Activated naive CD4-positive, alpha-beta T cell treated with anti-CD3 and anti-CD28 coated beads, Interleukin-2, amount 50 U/mL, for 72 hours (primary cell): ENCODE results near the gene MCAM. TPM values are rescaled to one million over a fixed set of nuclear protein-coding genes. Genes with fewer than 3 reads are reported as not detected.

Source experiments
- ATAC-seq, 2 donors: fragments of 150-1000 bp; cut with Tn5 transposase; 2 replicates each; pipeline ENCODE4 v1.10.0; 2021; ENCODE audit warnings: mild to moderate bottlenecking in 2 of 2, moderate library complexity in 2 of 2
- DNase-seq, 2 donors: peaks; one replicate each; pipeline ENCODE4 v3.0.0; 2021 to 2022; ENCODE audit warnings: low spot score in 2 of 2
- H3K27ac Mint-ChIP-seq, 2 donors: one replicate each; pipeline ENCODE4 v1.8.0; 2022; ENCODE audit warnings: mild to moderate bottlenecking in 2 of 2, mixed read lengths in 2 of 2
- H3K36me3 Mint-ChIP-seq, 2 donors: one replicate each; pipeline ENCODE4 v1.8.0; 2022; ENCODE audit warnings: mixed read lengths in 2 of 2
- H3K9me3 Mint-ChIP-seq, 2 donors: one replicate each; pipeline ENCODE4 v1.8.0; 2022; ENCODE audit warnings: mixed read lengths in 2 of 2
- total RNA-seq, 2 donors: library from RNA; stranded (reverse); gene quantifications; one replicate each; pipeline ENCODE4 v1.2.3, GENCODE V29; 2022

MCAM gene
- total RNA-seq, 2 donors from 2014 or later, result 3.5 to 15.7 TPM

DNA sequence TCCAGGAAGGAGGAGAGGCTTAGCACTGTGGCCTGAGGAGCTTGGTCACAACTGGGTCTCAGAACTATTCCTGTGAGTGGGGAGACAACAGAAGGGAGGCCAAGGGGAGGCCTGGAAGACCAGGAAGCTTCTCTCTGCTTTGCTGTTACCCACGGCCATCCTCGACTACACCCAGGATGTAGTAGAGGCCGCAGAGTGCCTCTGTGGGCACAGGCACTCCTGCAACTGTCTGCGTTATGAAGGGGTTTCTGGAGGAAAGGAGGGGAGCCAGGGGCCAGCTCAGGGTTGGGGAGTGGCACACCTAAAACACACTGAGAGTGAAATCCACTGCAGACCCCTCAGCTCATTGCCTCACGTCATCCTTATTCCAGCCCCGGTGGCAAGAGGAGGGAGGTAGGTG lies 33.4 kb upstream of the MCAM start:
- DNase-seq (no peak), ATAC-seq (no peak)
- Mint-ChIP-seq H3K36me3 (no peaks in the 10 kb centered on the region), H3K9me3 (no peaks in the 10 kb centered on the region), H3K27ac (no peak overlapping the region)

- no peak for DNase-seq
- Mint-ChIP-seq H3K9me3 (no peaks in the 10 kb centered on the region), H3K27ac (no peak overlapping the region)
These were observed 31.1 kb upstream of the MCAM start for GRCh38 chr11:119347940-119348605.

DNA sequence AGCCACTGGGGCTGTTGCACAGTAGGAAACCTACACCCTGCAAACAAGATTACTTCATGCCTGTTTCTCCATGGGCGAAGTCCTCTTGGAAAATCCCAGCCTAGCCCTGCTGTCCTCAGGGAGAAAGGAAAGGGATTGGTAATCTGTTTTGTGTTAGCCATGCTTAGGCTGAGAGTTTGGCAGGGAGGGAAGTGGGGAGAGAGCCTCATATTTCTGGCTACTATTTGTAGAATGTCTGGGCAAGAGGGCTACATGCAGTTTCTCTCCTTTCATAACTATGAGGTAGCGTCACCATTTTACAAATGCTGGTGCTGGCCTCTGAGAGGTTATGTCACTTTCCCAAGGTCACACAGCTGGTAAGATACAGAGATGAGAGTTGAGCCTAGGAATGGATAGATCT lies 30.3 kb upstream of the MCAM start:
- Mint-ChIP-seq H3K9me3 (no peaks in the 10 kb centered on the region), H3K36me3 (no peaks in the 10 kb centered on the region), H3K27ac (peak overlapping the region in 1 of 2 donors; percentile 29)
- DNase-seq, result no peak
- ATAC-seq, result no peak

More at GRCh38 chr11:119347940-119348605, 31.1 kb upstream of the MCAM start:
- no peaks in the 10 kb centered on the region for H3K36me3 Mint-ChIP-seq
- no peak for ATAC-seq

GRCh38 chr11:119346605-119347004 lies 29.7 kb upstream of the MCAM start, which contains the start of gene MFRP:
MFRP (minus strand) TSS chr11:119346705; CDS start chr11:119346513, 192 bp downstream.
- no peaks in the 10 kb centered on the region for H3K36me3 Mint-ChIP-seq
- ATAC-seq (no peak), DNase-seq (no peak)
- H3K9me3 Mint-ChIP-seq, result no peaks in the 10 kb centered on the region
- H3K27ac Mint-ChIP-seq, result peak within 1 kb of the TSS in 1 of 2 donors; percentile 29

DNA sequence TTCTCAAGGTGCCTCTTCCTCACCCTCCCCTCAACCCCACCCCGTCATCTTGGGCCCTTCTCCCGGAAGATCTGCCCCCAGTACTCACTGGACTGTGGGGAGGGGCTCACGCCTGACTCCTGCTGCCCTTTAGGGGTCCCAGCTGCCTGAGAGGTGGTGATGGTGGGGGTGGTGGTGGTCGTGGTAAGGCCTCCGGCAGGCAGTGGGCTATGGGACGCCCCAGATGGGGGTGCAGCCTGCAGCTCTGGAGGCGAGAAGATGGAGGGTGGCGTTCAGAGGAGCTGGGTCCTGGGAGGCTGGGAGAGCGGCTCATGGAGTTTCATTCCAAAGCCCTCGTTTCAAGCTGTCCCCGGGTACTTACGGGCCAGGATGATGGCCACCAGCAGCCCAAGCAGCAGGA lies 28.8 kb upstream of the MCAM start:
- H3K27ac Mint-ChIP-seq, result no peak overlapping the region
- no peaks in the 10 kb centered on the region for H3K9me3 Mint-ChIP-seq
- ATAC-seq, result no peak
- no peaks in the 10 kb centered on the region for H3K36me3 Mint-ChIP-seq
- no peak for DNase-seq

GRCh38 chr11:119344291-119345010 lies 27.5 kb upstream of the MCAM start:
- no peaks in the 10 kb centered on the region for H3K9me3 Mint-ChIP-seq
- ATAC-seq (no peak), DNase-seq (no peak)
- peaks cover 0 to under 1% of the 10 kb centered on the region in 2 donors for H3K36me3 Mint-ChIP-seq
- no peak overlapping the region for H3K27ac Mint-ChIP-seq

- no peak overlapping the region for H3K27ac Mint-ChIP-seq
- DNase-seq (no peak), ATAC-seq (no peak)
- H3K9me3 Mint-ChIP-seq, result no peaks in the 10 kb centered on the region
- peaks cover 0 to 5% of the 10 kb centered on the region in 2 donors for H3K36me3 Mint-ChIP-seq
These were observed 26.8 kb upstream of the MCAM start for GRCh38 chr11:119343726-119344125.

- Mint-ChIP-seq H3K9me3 (no peaks in the 10 kb centered on the region), H3K27ac (no peak overlapping the region), H3K36me3 (peaks cover 0 to 5% of the 10 kb centered on the region in 2 donors)
- ATAC-seq (no peak), DNase-seq (no peak)
These were observed 25.6 kb upstream of the MCAM start for GRCh38 chr11:119342362-119343130.

DNA sequence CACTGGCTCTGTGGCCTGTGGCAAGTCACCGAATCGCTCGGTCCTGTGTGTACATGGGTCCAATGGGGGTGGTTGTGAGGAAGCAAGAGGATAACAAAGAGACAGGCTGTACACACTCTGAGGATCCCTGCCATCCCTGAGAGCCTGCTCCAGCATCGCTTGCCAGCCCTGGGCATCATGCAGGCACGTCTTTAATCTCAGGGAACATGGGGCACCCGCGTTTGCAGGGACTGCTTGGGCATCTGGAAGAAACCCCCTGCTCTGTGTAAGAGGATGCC lies 25.0 kb upstream of the MCAM start:
- Mint-ChIP-seq H3K36me3 (peaks cover 0 to 5% of the 10 kb centered on the region in 2 donors), H3K27ac (no peak overlapping the region), H3K9me3 (no peaks in the 10 kb centered on the region)
- no peak for ATAC-seq
- no peak for DNase-seq

DNA sequence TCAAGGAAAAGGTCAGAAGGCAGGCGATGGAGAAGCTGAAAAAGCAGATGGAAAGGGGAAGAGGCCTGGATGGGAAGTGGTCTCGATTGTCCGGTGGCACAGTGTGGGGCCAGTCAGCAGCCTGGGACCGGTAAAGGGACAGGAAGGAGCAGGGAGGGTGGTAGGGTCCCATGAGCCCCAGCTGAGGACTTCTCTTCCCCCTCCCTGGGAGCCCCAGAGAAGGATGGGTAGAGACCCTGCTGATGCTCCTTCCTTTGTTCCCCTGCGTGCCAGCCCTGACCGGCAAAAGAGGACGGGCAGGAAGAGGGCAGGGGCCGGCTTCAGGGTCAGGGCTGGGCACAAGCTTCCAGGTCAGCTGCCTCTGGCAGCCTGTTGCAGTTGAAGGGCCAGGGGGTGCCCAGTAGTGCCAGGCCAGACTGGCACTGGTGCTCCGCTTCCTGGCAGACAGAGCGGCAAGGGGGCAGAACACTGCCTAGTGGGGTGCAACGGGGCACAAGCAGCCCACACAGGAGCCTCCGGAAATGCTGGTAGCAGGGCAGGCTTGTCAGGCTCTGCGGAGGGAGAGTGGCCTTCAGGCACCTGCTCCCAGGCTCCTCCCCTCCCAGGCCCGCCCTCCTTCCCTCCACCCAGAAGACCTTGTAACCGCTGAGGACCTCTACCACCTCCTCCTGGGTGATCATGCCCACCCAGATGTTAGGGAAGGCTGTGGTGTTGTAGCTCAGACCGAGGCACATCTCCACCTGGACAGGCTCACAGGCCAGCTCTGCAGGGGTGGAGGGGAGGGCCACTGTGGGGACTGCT lies 24.5 kb upstream of the MCAM start:
- Mint-ChIP-seq H3K36me3 (peaks cover 0 to 5% of the 10 kb centered on the region in 2 donors), H3K9me3 (no peaks in the 10 kb centered on the region), H3K27ac (no peak overlapping the region)
- DNase-seq (no peak), ATAC-seq (no peak)

DNA sequence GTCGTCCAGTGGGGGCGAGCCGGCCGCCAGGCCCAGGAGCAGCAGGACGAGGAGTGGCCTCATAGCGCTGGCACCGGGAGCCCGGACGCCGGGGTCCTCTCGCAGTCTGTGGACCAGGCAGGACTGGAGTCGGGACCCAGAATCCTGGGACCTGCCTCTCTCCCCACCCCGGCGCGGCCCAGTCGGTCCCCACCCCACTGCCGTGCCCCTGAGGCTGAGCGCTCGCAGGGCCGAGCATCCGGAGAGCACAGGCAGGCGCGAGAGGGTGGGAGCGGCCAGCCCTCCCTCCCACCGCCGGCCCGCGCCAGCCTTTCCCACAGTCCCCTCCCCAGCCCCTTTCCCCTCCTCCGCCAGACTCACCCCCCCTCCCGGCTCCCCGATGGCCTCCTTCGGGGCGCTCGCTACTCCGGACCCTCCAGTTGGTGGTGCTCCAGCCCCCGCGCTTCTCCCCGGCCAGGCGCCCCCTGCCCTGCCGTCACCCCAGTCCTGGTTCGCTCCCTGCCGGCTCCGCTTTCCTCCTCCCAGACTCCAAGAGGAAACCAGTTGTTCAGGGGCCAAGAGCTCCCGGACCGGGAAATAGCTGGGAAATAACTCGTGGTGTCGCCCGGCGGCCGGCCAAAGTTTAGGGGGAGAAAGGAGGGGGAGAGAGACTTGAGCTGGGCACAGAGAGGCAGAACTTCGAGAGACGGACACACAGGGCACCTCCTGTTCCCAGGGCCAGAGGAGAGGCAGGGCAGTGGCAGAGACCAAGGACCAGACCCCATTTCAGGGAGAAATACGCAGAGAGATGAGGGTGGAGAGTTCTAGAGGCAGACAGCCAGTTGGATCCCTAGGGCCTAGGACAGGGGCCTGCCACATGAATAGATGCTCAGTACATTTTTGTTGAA lies 23.6 kb upstream of the MCAM start, which contains the start of gene C1QTNF5:
C1QTNF5 (minus strand) TSS at position 549 of the 887 bp plus-strand sequence; CDS start at position 63, 486 bp downstream.
- Mint-ChIP-seq H3K9me3 (no peaks in the 10 kb centered on the region), H3K36me3 (peaks cover 0 to 7% of the 10 kb centered on the region in 2 donors), H3K27ac (no peak within 1 kb of the TSS)

GRCh38 chr11:119339589-119340334 lies 22.8 kb upstream of the MCAM start:
- ATAC-seq, result peak; percentile 30 to 44
- DNase-seq, result peak in 1 of 2 donors; percentile 72
- no peaks in the 10 kb centered on the region for H3K9me3 Mint-ChIP-seq
- H3K36me3 Mint-ChIP-seq, result peaks cover 4 to 15% of the 10 kb centered on the region in 2 donors
- H3K27ac Mint-ChIP-seq, result no peak overlapping the region

More for the DNA sequence above, 23.6 kb upstream of the MCAM start, which contains the start of gene C1QTNF5:
- ATAC-seq, result no peak
- no peak for DNase-seq

GRCh38 chr11:119338965-119339588 lies 22.1 kb upstream of the MCAM start:
- Mint-ChIP-seq H3K9me3 (no peaks in the 10 kb centered on the region), H3K27ac (no peak overlapping the region), H3K36me3 (peaks cover 8 to 18% of the 10 kb centered on the region in 2 donors)
- ATAC-seq (no peak), DNase-seq (no peak)

GRCh38 chr11:119338318-119338890 lies 21.5 kb upstream of the MCAM start:
- peak in 1 of 2 donors; percentile 82 for DNase-seq
- Mint-ChIP-seq H3K27ac (no peak overlapping the region), H3K36me3 (peaks cover 8 to 18% of the 10 kb centered on the region in 2 donors)

More at GRCh38 chr11:119338318-119338890, 21.5 kb upstream of the MCAM start:
- H3K9me3 Mint-ChIP-seq, result no peaks in the 10 kb centered on the region
- ATAC-seq, result peak; percentile 25 to 45
